A673 (cell line): ENCODE measurements around the gene LENEP.

Experiments used
- EZH2 ChIP-seq: fragments of 200-600 bp; sonication (generic); IDR thresholded peaks from 2 replicates; pipeline ENCODE4 v1.6.1; 2017; ENCODE audit warnings: borderline replicate concordance, low read depth, mild to moderate bottlenecking, mixed read lengths, antibody characterized with exemption, low read length; ENCODE audit not compliant: poor library complexity, severe bottlenecking
- TF ChIP-seq, protein P1 (sequence below): fragments of 300-800, 200-600 bp; sonication (generic); conservative IDR thresholded peaks from 2 replicates; pipeline ENCODE4 v1.5.1; 2017; ENCODE audit warnings: low read depth, mild to moderate bottlenecking, antibody characterized with exemption, low read length, moderate library complexity, mixed read lengths

DNA sequence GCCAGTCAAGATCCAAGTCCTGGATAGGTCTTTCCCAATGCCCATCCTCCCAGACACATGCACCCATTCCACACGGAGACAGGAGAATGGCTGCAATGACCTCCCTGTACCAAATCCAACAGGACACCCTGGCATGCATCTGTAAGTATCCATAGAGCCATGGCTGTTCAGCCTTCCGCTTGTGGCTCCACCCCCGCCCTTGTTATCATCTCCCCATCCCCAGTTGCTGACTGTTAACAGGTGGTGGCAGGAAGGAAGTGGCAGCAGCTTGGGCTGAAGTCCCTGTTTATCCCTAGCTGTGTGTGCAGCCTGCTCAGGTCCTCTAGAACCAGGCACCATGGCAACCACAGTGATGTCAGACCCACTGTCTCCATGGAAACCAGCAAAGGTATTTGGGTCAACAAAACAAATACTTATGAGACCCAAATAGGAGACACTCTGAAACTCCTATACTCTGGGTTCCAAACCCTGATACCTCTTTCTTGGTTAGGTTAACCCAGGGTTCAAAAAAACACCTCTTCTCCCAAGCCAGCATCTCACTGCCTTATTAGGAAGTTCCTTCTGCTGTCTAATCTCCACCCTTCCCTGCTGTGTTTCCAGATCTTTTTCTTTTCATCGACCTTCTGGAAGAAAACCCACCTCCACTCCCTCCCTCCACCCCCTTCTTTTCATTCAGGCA lies 38.2 kb upstream of the LENEP start:
- TF ChIP-seq, protein P1, sequence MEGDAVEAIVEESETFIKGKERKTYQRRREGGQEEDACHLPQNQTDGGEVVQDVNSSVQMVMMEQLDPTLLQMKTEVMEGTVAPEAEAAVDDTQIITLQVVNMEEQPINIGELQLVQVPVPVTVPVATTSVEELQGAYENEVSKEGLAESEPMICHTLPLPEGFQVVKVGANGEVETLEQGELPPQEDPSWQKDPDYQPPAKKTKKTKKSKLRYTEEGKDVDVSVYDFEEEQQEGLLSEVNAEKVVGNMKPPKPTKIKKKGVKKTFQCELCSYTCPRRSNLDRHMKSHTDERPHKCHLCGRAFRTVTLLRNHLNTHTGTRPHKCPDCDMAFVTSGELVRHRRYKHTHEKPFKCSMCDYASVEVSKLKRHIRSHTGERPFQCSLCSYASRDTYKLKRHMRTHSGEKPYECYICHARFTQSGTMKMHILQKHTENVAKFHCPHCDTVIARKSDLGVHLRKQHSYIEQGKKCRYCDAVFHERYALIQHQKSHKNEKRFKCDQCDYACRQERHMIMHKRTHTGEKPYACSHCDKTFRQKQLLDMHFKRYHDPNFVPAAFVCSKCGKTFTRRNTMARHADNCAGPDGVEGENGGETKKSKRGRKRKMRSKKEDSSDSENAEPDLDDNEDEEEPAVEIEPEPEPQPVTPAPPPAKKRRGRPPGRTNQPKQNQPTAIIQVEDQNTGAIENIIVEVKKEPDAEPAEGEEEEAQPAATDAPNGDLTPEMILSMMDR = no peak
- no peak for TF ChIP-seq EZH2
